Activated CD4-positive, alpha-beta T cell treated with anti-CD3 and anti-CD28 coated beads, Interleukin-2, Interleukin-6, amounts not matched to agents 100 ng/mL and 50 ng/mL, durations not matched to agents 16 hours and 8 hours (primary cell): ENCODE measurements around the gene NAP1L4.
A peak's percentile ranks its signal among the peaks of the same experiment; 100 is the strongest.

Experiments used
- DNase-seq: peaks from one replicate; pipeline ENCODE4 v3.0.0-alpha.2; 2020

NAP1L4 gene

GRCh38 chr11:2902784-2903671 lies 89.1 kb downstream of the NAP1L4 start:
- no peak for DNase-seq

GRCh38 chr11:2901854-2902783 lies 90.0 kb downstream of the NAP1L4 start:
- peak; percentile 98 for DNase-seq

- DNase-seq, result no peak
Observed at GRCh38 chr11:2901196-2901796, 90.8 kb downstream of the NAP1L4 start.

GRCh38 chr11:2899080-2899783 lies 92.9 kb downstream of the NAP1L4 start:
- no peak for DNase-seq

GRCh38 chr11:2898366-2899079 lies 93.6 kb downstream of the NAP1L4 start:
- peak; percentile 87 for DNase-seq

- DNase-seq, result no peak
Observed at GRCh38 chr11:2897048-2897447, 95.1 kb downstream of the NAP1L4 start.

GRCh38 chr11:2896047-2896446 lies 96.1 kb downstream of the NAP1L4 start:
- DNase-seq, result no peak
